IMR-90 (cell line): Measurements from ENCODE around the gene AOPEP. TPM values are rescaled to one million over a fixed set of nuclear protein-coding genes. Genes with fewer than 3 reads are reported as not detected.

Experiments
- ATAC-seq: fragments of 200-7000 bp; cut with Tn5 transposase; 2 replicates; pipeline ENCODE4 v1.9.1; 2020; ENCODE audit warnings: low read depth, mild to moderate bottlenecking, moderate library complexity
- BruUV-seq: library from RNA; stranded (reverse); fragments of 400-500 nt; replicated peaks from 2 replicates; lab custom pipeline; 2021; lab: Mats Ljungman, UMichigan
- CTCF ChIA-PET: fragments of 300-600 bp; formaldehyde crosslinking; extraction: SDS; loops from one replicate; lab custom pipeline; 2021; ENCODE audit warnings: antibody characterized with exemption; lab: Yijun Ruan, JAX
- POLR2A ChIA-PET: fragments of 300-600 bp; sonication (Branson Sonifier 250); formaldehyde crosslinking; loops from one replicate; lab custom pipeline; 2022; ENCODE audit warnings: antibody characterized with exemption; ENCODE audit not compliant: unreplicated experiment; lab: Charles Lee
- DNase-seq: peaks from one replicate; pipeline ENCODE4 v3.0.0; 2013
- H2AFZ ChIP-seq: replicated peaks from 2 replicates; pipeline ENCODE3; 2013; ENCODE audit warnings: low read length, mild to moderate bottlenecking; ENCODE audit not compliant: poor library complexity
- H2AK5ac ChIP-seq: 2 replicates; pipeline ENCODE4 v1.6.1; 2013; ENCODE audit warnings: low read depth, low read length, inconsistent platforms
- H2AK9ac ChIP-seq: replicated peaks from 2 replicates; pipeline ENCODE3; 2013; ENCODE audit warnings: mild to moderate bottlenecking, low read depth, low read length, moderate library complexity; ENCODE audit not compliant: poor library complexity
- H2BK120ac ChIP-seq: 2 replicates; pipeline ENCODE4 v1.6.1; 2013; ENCODE audit warnings: low read depth, low read length, inconsistent platforms
- H2BK15ac ChIP-seq: 3 replicates; pipeline ENCODE4 v1.6.1; 2013; ENCODE audit warnings: low read depth, low read length, inconsistent platforms
- H2BK20ac ChIP-seq: 2 replicates; pipeline ENCODE4 v1.6.1; 2013; ENCODE audit warnings: low read depth, mild to moderate bottlenecking, inconsistent platforms, low read length, moderate library complexity
- H2BK5ac ChIP-seq: 2 replicates; pipeline ENCODE4 v1.6.1; 2013; ENCODE audit warnings: mild to moderate bottlenecking, low read depth, low read length, inconsistent platforms; ENCODE audit not compliant: poor library complexity, severe bottlenecking
- H3K14ac ChIP-seq: replicated peaks from 2 replicates; pipeline ENCODE4 v1.6.1; 2013; ENCODE audit warnings: low read depth, low read length, inconsistent platforms
- H3K18ac ChIP-seq: 2 replicates; pipeline ENCODE4 v1.6.1; 2013; ENCODE audit warnings: low read depth, low read length, control low read depth
- H3K23ac ChIP-seq: 2 replicates; pipeline ENCODE4 v1.6.1; 2013; ENCODE audit warnings: low read depth, low read length, inconsistent platforms
- H3K27ac ChIP-seq: 2 replicates; pipeline ENCODE4 v1.5.1; 2013; ENCODE audit warnings: mild to moderate bottlenecking, control low read depth, low read length; ENCODE audit not compliant: insufficient read depth
- H3K27me3 ChIP-seq: 2 replicates; pipeline ENCODE4 v1.6.1; 2013; ENCODE audit warnings: low read length; ENCODE audit not compliant: control insufficient read depth, insufficient read depth
- H3K36me3 ChIP-seq: 2 replicates; pipeline ENCODE4 v1.6.1; 2013; ENCODE audit warnings: low read length, mixed read lengths; ENCODE audit not compliant: control insufficient read depth, insufficient read depth
- H3K4ac ChIP-seq: 2 replicates; pipeline ENCODE4 v1.6.1; 2013; ENCODE audit warnings: low read depth, low read length, inconsistent platforms
- H3K4me1 ChIP-seq: 2 replicates; pipeline ENCODE4 v1.6.1; 2013; ENCODE audit warnings: low read length, mixed read lengths; ENCODE audit not compliant: control insufficient read depth, insufficient read depth
- H3K4me2 ChIP-seq: 2 replicates; pipeline ENCODE4 v1.6.1; 2013; ENCODE audit warnings: low read depth, mild to moderate bottlenecking, control low read depth, low read length, moderate library complexity
- H3K4me3 ChIP-seq: 2 replicates; pipeline ENCODE4 v1.5.1; 2013; ENCODE audit warnings: low read depth, mild to moderate bottlenecking, control low read depth, low read length, moderate library complexity; ENCODE audit not compliant: insufficient read depth
- H3K56ac ChIP-seq: 2 replicates; pipeline ENCODE4 v1.6.1; 2013; ENCODE audit warnings: low read length, inconsistent platforms; ENCODE audit not compliant: insufficient read depth; ENCODE audit errors: extremely low read depth
- H3K79me1 ChIP-seq, 2 experiments: 2 replicates each; pipeline ENCODE4 v1.6.1; 2013; ENCODE audit warnings: low read length in 2 of 2, inconsistent platforms in 1 of 2, low read depth in 1 of 2
- H3K9ac ChIP-seq: 2 replicates; pipeline ENCODE4 v1.6.1; 2013; ENCODE audit warnings: low read depth, low read length, control low read depth
- H3K9me1 ChIP-seq: 2 replicates; pipeline ENCODE4 v1.6.1; 2013; ENCODE audit warnings: low read length, inconsistent platforms; ENCODE audit not compliant: insufficient read depth
- H3K9me3 ChIP-seq: 2 replicates; pipeline ENCODE4 v1.6.1; 2013; ENCODE audit warnings: low read length; ENCODE audit not compliant: control insufficient read depth, insufficient read depth
- H4K20me1 ChIP-seq: 2 replicates; pipeline ENCODE4 v1.6.1; 2013; ENCODE audit warnings: low read length, inconsistent platforms; ENCODE audit not compliant: insufficient read depth
- H4K5ac ChIP-seq: 2 replicates; pipeline ENCODE4 v1.6.1; 2013; ENCODE audit warnings: mild to moderate bottlenecking, low read depth, low read length, control low read depth
- H4K8ac ChIP-seq, 2 experiments: 2 replicates each; pipeline ENCODE4 v1.6.1; 2013; ENCODE audit warnings: low read depth in 2 of 2, low read length in 2 of 2, control low read depth in 1 of 2, inconsistent platforms in 1 of 2
- H4K91ac ChIP-seq: 2 replicates; pipeline ENCODE4 v1.6.1; 2013; ENCODE audit warnings: low read depth, low read length, inconsistent platforms; ENCODE audit not compliant: insufficient read depth
- CEBPB ChIP-seq: IDR thresholded peaks from 2 replicates; pipeline ENCODE4 v1.6.1; 2012; ENCODE audit warnings: low read depth, low read length, improper control_type of control experiment
- ELK1 ChIP-seq: fragments of 150-350 bp; IDR thresholded peaks from 2 replicates; pipeline ENCODE4 v1.6.1; 2016; ENCODE audit warnings: low read depth, mild to moderate bottlenecking, low read length, moderate library complexity, borderline replicate concordance
- FOS ChIP-seq: fragments of 150-350 bp; IDR thresholded peaks from 2 replicates; pipeline ENCODE4 v1.6.1; 2016; ENCODE audit warnings: low read depth, low read length
- MAZ ChIP-seq: IDR thresholded peaks from 2 replicates; pipeline ENCODE4 v1.6.1; 2012; ENCODE audit warnings: low read depth, mild to moderate bottlenecking, low read length, improper control_type of control experiment, moderate library complexity, borderline replicate concordance
- MXI1 ChIP-seq: IDR thresholded peaks from 2 replicates; pipeline ENCODE4 v1.6.1; 2012; ENCODE audit warnings: low read depth, mild to moderate bottlenecking, low read length, moderate library complexity, borderline replicate concordance
- POLR2A ChIP-seq: IDR thresholded peaks from 2 replicates; pipeline ENCODE4 v1.6.1; 2012; ENCODE audit warnings: mild to moderate bottlenecking, low read depth, low read length
- RCOR1 ChIP-seq: IDR thresholded peaks from 2 replicates; pipeline ENCODE4 v1.6.1; 2012; ENCODE audit warnings: mild to moderate bottlenecking, low read length, improper control_type of control experiment; ENCODE audit not compliant: insufficient replicate concordance
- SMC3 ChIP-seq: fragments of 150-350 bp; IDR thresholded peaks from 2 replicates; pipeline ENCODE4 v1.6.1; 2016; ENCODE audit warnings: low read depth, mild to moderate bottlenecking, antibody characterized with exemption, low read length, moderate library complexity
- WGBS, 2 experiments: methylation state at CpG; one replicate each; pipeline versions ENCODE4 v1.1.5 to v1.1.7; 2013; ENCODE audit warnings: missing lambda C conversion rate in 2 of 2; ENCODE audit not compliant: insufficient read length in 1 of 2; ENCODE audit errors: extremely low coverage in 2 of 2; 5-methylcytosine and 5-hydroxymethylcytosine counted together
- dilution Hi-C: fragments of 300-500 bp; cut with HindIII; formaldehyde crosslinking; loops from one replicate; pipeline ENCODE4 v1.14.3; 2018; ENCODE audit warnings: low sequenced_read_pairs; ENCODE audit not compliant: unreplicated experiment
- in situ Hi-C: fragments of 300-500 bp; cut with MboI; formaldehyde crosslinking; loops from 3 replicates; pipeline ENCODE4 v1.14.3; 2019; ENCODE audit warnings: low sequenced_read_pairs, inconsistent platforms, mixed read lengths
- intact Hi-C: fragments of 100-400 bp; cut with micrococcal nuclease; formaldehyde crosslinking; loops from 2 replicates; pipeline ENCODE4 v1.10.0; 2022
- polyA plus RNA-seq, 3 experiments: library from polyadenylated mRNA; depleted of rRNA; stranded (reverse); fragments of >200 nt; gene quantifications; 2 replicates each; pipeline ENCODE4 v1.2.3, GENCODE V29; 2012; ENCODE audit warnings: low replicate concordance in 1 of 3
- total RNA-seq: library from RNA; depleted of rRNA; stranded (reverse); fragments of >200 nt; gene quantifications from 2 replicates; pipeline ENCODE4 v1.2.3, GENCODE V29; 2012
- TF ChIP-seq, protein P1 (sequence below): fragments of 150-350 bp; IDR thresholded peaks from 2 replicates; pipeline ENCODE4 v1.6.1; 2017; ENCODE audit warnings: mild to moderate bottlenecking, antibody characterized with exemption, low read length, low read depth

Gene AOPEP
- total and polyA plus RNA-seq, 2 of the 4 experiments (the other 2 are of a cell fraction), result 34.9 to 38.7 TPM

DNA sequence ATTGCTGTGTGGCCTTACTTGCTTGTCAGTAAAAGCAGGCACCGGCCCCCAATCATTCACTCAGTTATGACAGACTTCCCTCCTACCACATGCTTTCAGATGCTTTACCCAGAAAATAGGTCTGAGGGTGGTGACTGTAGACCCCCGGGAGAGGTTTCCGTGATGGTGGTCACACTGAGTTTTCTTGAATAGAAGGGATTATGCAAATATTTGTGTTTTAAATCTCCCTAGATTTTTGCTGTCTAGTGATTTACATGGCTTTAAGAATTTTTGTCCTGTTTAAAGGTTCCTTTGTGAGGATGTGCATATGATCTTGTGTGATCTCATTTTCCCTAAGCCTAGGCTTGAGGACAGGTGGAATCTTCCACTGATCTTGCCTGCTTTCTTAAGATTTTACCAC, 309.3 kb downstream of the AOPEP start:
- CTCF ChIA-PET, result no interaction called here
- H2AFZ ChIP-seq, result no peak overlapping the region
- no peak overlapping the region for H4K5ac ChIP-seq
- H3K18ac ChIP-seq, result peak overlapping the region; percentile 28; the same call in 1 of the 2 replicates
- H3K4me3 ChIP-seq, result no peak overlapping the region
- BruUV-seq, result no TSS peak
- peak overlapping the region; percentile 54; the same call in 1 of the 2 replicates for H3K56ac ChIP-seq
- H3K4me2 ChIP-seq, result peak overlapping the region; percentile 19; the same call in 1 of the 2 replicates
- H3K27ac ChIP-seq, result peak overlapping the region; percentile 32; the same call in 1 of the 2 replicates
- H2BK5ac ChIP-seq, result peak overlapping the region; percentile 85
- H3K9me3 ChIP-seq, result no peaks in the 10 kb centered on the region
- peak overlapping the region in 1 of 2 experiments; percentile 66; a peak in 2 of 4 replicates for H4K8ac ChIP-seq
- peaks cover 70% of the 10 kb centered on the region for H4K20me1 ChIP-seq
- no peak for TF ChIP-seq MAZ
- no peak for TF ChIP-seq CEBPB
- TF ChIP-seq MXI1, result no peak
- TF ChIP-seq, protein P1, sequence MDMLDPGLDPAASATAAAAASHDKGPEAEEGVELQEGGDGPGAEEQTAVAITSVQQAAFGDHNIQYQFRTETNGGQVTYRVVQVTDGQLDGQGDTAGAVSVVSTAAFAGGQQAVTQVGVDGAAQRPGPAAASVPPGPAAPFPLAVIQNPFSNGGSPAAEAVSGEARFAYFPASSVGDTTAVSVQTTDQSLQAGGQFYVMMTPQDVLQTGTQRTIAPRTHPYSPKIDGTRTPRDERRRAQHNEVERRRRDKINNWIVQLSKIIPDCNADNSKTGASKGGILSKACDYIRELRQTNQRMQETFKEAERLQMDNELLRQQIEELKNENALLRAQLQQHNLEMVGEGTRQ, result no peak
- TF ChIP-seq FOS, result no peak
- no peak for TF ChIP-seq POLR2A
- no peak for TF ChIP-seq RCOR1
- no peak for TF ChIP-seq SMC3
- TF ChIP-seq ELK1, result no peak
- no peak overlapping the region for H2AK9ac ChIP-seq
- no CpG with 5 or more reads among the region's 3 CpGs for WGBS, 2 experiments
- dilution Hi-C loops, result no loop called here
- no peak overlapping the region; the same call in 1 of the 2 replicates for H4K91ac ChIP-seq
- in situ Hi-C loops, result no loop called here
- peaks cover 33% of the 10 kb centered on the region for H3K36me3 ChIP-seq
- H3K23ac ChIP-seq, result no peak overlapping the region; the same call in 1 of the 2 replicates
- no peak overlapping the region; the same call in 1 of the 2 replicates for H2BK20ac ChIP-seq
- ATAC-seq (no peak), DNase-seq (no peak)
- peaks cover 35% of the 10 kb centered on the region for H3K9me1 ChIP-seq
- intact Hi-C loops, result no loop called here
- H3K4ac ChIP-seq, result peak overlapping the region; percentile 57; the same call in 1 of the 2 replicates
- peak overlapping the region; percentile 32; the same call in 1 of the 2 replicates for H2BK120ac ChIP-seq
- H2AK5ac ChIP-seq, result no peak overlapping the region
- H3K27me3 ChIP-seq, result no peaks in the 10 kb centered on the region
- peaks cover 48 to 76% of the 10 kb centered on the region in 2 experiments; a peak in 3 of 4 replicates for H3K79me1 ChIP-seq
- H3K4me1 ChIP-seq, result peaks cover 32% of the 10 kb centered on the region
- POLR2A ChIA-PET, result no interaction called here
- H3K9ac ChIP-seq, result no peak overlapping the region
- H2BK15ac ChIP-seq, result no peak overlapping the region
- no peak overlapping the region for H3K14ac ChIP-seq
